DND-41 (cell line): ENCODE results near the gene ZMIZ1.

Source experiments
- EZH2 ChIP-seq: IDR thresholded peaks from 3 replicates; pipeline ENCODE4 v1.6.1; 2012; ENCODE audit warnings: borderline replicate concordance, low read depth, mild to moderate bottlenecking, moderate library complexity, low read length, inconsistent platforms; ENCODE audit not compliant: severe bottlenecking
- TF ChIP-seq, protein P1 (sequence below): IDR thresholded peaks from 2 replicates; pipeline ENCODE4 v1.5.1; 2012; ENCODE audit warnings: borderline replicate concordance, low read length, moderate library complexity, mild to moderate bottlenecking; ENCODE audit not compliant: poor library complexity, severe bottlenecking; ENCODE audit errors: extremely low read depth

DNA sequence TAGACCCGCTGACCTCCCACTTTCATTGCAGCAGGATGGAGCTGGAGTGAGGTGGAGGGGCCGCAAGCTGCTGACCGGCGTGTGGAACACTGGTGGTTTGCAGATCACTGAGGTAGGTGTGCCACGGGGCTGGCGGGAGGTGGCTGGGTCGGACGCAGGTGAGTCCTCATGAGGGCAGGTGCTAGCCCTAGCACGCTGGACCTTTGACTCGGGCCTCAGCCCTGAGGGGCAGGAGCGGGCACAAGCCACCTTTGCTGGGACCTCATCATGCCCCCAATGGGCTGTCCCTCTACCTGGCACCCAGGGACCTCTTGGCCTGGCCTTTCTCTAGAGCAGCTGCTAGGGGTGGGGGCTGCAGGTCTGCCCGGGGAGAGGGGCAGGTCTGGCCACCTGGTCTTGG, 93.3 kb downstream of the ZMIZ1 start:
- TF ChIP-seq, protein P1, sequence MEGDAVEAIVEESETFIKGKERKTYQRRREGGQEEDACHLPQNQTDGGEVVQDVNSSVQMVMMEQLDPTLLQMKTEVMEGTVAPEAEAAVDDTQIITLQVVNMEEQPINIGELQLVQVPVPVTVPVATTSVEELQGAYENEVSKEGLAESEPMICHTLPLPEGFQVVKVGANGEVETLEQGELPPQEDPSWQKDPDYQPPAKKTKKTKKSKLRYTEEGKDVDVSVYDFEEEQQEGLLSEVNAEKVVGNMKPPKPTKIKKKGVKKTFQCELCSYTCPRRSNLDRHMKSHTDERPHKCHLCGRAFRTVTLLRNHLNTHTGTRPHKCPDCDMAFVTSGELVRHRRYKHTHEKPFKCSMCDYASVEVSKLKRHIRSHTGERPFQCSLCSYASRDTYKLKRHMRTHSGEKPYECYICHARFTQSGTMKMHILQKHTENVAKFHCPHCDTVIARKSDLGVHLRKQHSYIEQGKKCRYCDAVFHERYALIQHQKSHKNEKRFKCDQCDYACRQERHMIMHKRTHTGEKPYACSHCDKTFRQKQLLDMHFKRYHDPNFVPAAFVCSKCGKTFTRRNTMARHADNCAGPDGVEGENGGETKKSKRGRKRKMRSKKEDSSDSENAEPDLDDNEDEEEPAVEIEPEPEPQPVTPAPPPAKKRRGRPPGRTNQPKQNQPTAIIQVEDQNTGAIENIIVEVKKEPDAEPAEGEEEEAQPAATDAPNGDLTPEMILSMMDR, result no peak
- no peak for TF ChIP-seq EZH2
